ENCODE measurements around the gene MFSD2B. TPM values are rescaled to one million over a fixed set of nuclear protein-coding genes. Genes with fewer than 3 reads are reported as not detected.
A peak's percentile ranks its signal among the peaks of the same experiment; 100 is the strongest.

Gene MFSD2B
- total RNA-seq, 1 experiment from 2014 or later: not detected

DNA sequence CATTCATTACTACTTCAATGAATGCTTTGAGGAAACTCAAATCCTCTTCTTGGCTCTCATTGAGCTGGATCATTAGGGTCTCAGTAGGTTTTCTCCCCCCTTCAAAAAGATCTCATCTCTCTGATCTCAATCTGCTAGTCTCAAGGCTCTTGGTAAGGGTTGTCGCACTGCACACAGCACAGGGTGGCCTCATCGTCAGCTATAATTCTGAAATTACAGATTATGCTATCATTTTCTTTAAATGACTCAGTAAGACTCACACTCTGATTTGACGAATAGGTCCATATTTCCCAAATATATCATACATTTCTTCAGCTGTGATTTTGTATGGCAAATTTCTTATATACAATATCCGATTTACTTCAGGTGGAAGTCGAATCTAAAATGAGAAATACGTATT lies 63.9 kb downstream of the MFSD2B start:
- no peak overlapping the region for H3K4me3 Mint-ChIP-seq (ENCODE audit: low read depth, unreplicated experiment)
- no peak overlapping the region for H3K27ac Mint-ChIP-seq (ENCODE audit: unreplicated experiment)
- BruUV-seq (replicated peaks): no TSS peak
- H3K9me3 Mint-ChIP-seq (ENCODE audit: low read depth, unreplicated experiment): no peaks in the 10 kb centered on the region
- H3K36me3 Mint-ChIP-seq (ENCODE audit: insufficient read depth, unreplicated experiment): peaks cover 36% of the 10 kb centered on the region
- H3K4me1 Mint-ChIP-seq (ENCODE audit: low read depth, unreplicated experiment): peaks cover 15% of the 10 kb centered on the region
- intact Hi-C loops (cut with micrococcal nuclease; ENCODE audit: unreplicated experiment): no loop called here
- no peak for DNase-seq
- CTCF ChIA-PET: no interaction called here
- H3K27me3 Mint-ChIP-seq (ENCODE audit: unreplicated experiment): no peaks in the 10 kb centered on the region
- TF ChIP-seq, protein P1, sequence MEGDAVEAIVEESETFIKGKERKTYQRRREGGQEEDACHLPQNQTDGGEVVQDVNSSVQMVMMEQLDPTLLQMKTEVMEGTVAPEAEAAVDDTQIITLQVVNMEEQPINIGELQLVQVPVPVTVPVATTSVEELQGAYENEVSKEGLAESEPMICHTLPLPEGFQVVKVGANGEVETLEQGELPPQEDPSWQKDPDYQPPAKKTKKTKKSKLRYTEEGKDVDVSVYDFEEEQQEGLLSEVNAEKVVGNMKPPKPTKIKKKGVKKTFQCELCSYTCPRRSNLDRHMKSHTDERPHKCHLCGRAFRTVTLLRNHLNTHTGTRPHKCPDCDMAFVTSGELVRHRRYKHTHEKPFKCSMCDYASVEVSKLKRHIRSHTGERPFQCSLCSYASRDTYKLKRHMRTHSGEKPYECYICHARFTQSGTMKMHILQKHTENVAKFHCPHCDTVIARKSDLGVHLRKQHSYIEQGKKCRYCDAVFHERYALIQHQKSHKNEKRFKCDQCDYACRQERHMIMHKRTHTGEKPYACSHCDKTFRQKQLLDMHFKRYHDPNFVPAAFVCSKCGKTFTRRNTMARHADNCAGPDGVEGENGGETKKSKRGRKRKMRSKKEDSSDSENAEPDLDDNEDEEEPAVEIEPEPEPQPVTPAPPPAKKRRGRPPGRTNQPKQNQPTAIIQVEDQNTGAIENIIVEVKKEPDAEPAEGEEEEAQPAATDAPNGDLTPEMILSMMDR (IDR thresholded peaks at IDR 0.05; ENCODE audit: unreplicated experiment): no peak

DNA sequence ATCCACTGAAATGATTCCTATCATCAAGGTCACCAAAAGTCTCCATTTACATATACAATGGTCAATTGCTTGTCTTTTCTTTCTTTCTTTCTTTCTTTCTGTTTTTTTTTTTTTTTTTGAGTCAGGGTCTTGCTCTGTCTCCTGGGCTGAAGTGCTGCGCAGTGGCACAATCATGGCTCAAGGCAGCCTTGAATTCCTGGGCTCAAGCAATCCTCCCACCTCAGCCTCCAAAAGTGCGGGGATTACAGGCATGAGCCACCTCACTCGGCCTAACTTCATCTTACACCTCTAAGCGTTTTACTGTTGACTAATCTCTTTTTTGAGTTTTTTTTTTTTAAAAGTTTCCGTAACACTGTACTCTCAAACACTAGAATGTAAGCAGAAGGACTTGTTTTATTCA lies 65.4 kb downstream of the MFSD2B start:
- DNase-seq: no peak
- BruUV-seq (replicated peaks): no TSS peak
- intact Hi-C loops (cut with micrococcal nuclease; ENCODE audit: unreplicated experiment): loop anchor here (5.0 kb wide), 2 partner anchors 87 to 148 kb away; partner anchors contain the start of gene ATAD2B
- Mint-ChIP-seq H3K9me3 (ENCODE audit: low read depth, unreplicated experiment) (no peaks in the 10 kb centered on the region), H3K4me1 (ENCODE audit: low read depth, unreplicated experiment) (peaks cover 15% of the 10 kb centered on the region), H3K27me3 (ENCODE audit: unreplicated experiment) (no peaks in the 10 kb centered on the region), H3K4me3 (ENCODE audit: low read depth, unreplicated experiment) (peak overlapping the region; percentile 79), H3K36me3 (ENCODE audit: insufficient read depth, unreplicated experiment) (peaks cover 40% of the 10 kb centered on the region), H3K27ac (ENCODE audit: unreplicated experiment) (peak overlapping the region; percentile 80)
- TF ChIP-seq, protein P1 (IDR thresholded peaks at IDR 0.05; ENCODE audit: unreplicated experiment): no peak
- CTCF ChIA-PET: no interaction called here

Other genes starting within 250 kb of the MFSD2B start
- gene ATAD2B, start 83.0 kb upstream of the MFSD2B start, total RNA-seq (2022): 17.9 and 19.7 TPM in 2 replicates
- gene UBXN2A, start 69.6 kb upstream of the MFSD2B start, total RNA-seq (2022): 12.8 and 15.1 TPM in 2 replicates
- 13.4 and 17.2 TPM in 2 replicates for gene WDCP, start 37.3 kb downstream of the MFSD2B start, total RNA-seq (2022)
- 5.9 and 8.2 TPM in 2 replicates for gene FKBP1B, start 39.7 kb downstream of the MFSD2B start, total RNA-seq (2022)
- 112 and 125 TPM in 2 replicates for gene SF3B6, start 66.2 kb downstream of the MFSD2B start, total RNA-seq (2022)
- gene TP53I3, start 74.7 kb downstream of the MFSD2B start, total RNA-seq (2022): 13.9 TPM in 2 replicates
- 0.64 TPM in 1 of 2 replicates, not detected in the other for gene PFN4, start 113.2 kb downstream of the MFSD2B start, total RNA-seq (2022)
- 7.4 and 8.3 TPM in 2 replicates for gene FAM228B, start 113.4 kb downstream of the MFSD2B start, total RNA-seq (2022)
- not detected in 2 replicates for gene FAM228A, start 165.0 kb downstream of the MFSD2B start, total RNA-seq (2022)